ENCODE measurements around the gene TSPEAR.
"Not testable (repeated sequence)": the region's sequence is repeated elsewhere in the genome, so short reads cannot be mapped to it uniquely, and the experiment has no call there.

Gene TSPEAR

GRCh38 chr21:44580231-44580821, 131.0 kb downstream of the TSPEAR start, which contains the start of gene KRTAP10-5:
Gene KRTAP10-5 (minus strand): TSS chr21:44580604. CDS start chr21:44580578, 26 bp downstream.
- not testable (repeated sequence) for DNase-seq

DNA sequence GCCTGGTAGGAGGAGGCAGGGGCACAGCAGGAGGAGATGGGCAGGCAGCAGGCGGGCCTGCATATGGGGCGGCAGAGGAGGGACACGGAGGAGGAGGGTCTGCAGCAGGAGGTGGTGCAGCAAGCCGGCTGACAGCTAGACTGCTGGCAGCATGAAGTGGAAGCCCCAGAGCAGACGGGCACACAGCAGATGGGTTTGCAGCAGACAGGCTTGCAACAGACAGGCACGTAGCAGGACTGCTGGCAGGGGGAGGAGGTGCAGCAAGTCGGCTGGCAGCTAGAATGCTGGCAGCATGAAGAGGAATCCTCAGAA, 131.6 kb downstream of the TSPEAR start:
- no peak for DNase-seq

DNA sequence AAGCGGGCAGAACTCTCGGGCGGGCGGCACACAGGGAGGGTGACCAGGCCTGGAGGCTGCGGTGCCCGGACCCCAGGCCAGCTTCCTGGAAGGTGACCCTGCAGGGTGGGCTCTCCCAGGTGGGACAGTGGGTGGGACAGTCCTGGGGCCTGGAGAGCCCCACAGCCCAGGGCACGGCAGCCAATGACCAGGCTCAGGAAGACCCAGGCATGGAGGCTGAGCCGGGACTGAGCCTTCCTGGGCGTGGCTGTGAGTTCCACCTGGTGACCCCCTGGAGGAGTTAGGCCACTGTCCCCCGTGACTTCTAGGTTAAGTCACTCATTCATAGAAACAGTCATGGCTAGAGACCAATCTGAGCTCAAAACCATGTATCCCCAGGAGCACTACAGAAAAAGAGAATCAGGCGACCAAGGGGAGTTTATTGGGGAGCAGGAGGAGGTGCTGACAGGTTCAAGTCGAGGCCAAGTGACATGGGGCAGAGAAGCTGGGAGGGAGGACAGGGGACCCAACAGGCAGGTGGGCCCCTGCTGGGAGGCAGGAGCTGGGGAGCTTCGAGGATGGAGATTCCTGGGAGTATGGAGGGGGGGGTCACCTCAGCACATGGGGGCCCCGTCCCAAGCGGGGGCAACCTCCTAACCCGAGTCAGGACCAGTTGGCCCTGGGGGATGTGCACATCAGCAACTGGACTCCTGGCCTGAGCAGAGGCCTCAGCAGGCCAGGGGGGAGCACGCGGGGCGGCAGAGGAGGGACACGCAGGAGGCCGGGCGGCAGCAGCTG, 132.1 kb downstream of the TSPEAR start:
- no peak for DNase-seq

GRCh38 chr21:44578371-44579055, 132.9 kb downstream of the TSPEAR start:
- no peak for DNase-seq

GRCh38 chr21:44576025-44576420, 135.3 kb downstream of the TSPEAR start:
- no peak for DNase-seq

DNA sequence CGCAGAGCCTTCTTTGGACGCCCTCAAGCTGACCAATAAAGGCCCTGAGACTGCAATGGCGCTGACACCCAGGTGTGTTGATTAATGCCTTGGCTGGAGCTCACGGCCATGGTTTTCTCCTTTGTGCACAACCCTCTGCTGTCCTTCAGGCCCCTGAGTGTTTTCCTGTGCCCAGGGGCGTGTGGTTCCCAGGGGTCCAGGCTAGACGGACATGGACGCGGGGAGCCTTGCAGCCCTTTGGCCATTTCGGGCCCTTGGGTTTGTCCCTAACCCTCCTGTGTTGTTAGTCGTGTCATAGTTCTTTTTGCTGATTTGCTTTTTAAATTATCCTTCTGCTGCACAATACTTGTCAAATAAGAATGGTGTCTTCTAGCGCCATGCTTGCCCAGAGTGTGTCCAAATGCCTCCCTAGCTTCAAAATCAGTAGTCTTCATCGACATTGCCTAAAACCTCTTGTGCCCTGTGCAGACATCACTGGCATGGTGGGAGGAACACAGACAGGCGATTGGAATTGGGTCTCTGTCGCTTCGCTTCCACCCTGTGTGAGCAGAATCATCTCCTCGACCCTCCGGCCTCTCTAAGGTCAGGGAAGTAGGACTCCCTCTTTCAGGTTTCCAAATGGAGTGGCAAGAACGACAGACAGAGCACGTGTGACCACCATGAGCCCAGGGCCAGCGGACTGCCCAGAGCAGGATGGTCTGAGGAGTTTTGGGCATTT, 135.9 kb downstream of the TSPEAR start:
- DNase-seq, result no peak

GRCh38 chr21:44574457-44575306, 136.7 kb downstream of the TSPEAR start:
- no peak for DNase-seq

GRCh38 chr21:44573630-44574456, 137.5 kb downstream of the TSPEAR start, which contains the start of gene KRTAP10-4:
Gene KRTAP10-4 (plus strand): TSS chr21:44573729. CDS start chr21:44573759, 30 bp downstream.
- not testable (repeated sequence) for DNase-seq

GRCh38 chr21:44572959-44573583, 138.3 kb downstream of the TSPEAR start:
- no peak for DNase-seq

- no peak for DNase-seq
These were observed 139.3 kb downstream of the TSPEAR start for GRCh38 chr21:44571844-44572782.

- no peak for DNase-seq
These were observed 140.1 kb downstream of the TSPEAR start for GRCh38 chr21:44571296-44571695.

- no peak for DNase-seq
These were observed 141.4 kb downstream of the TSPEAR start for GRCh38 chr21:44569861-44570517.

- DNase-seq, result no peak
These were observed 142.5 kb downstream of the TSPEAR start for GRCh38 chr21:44568667-44569556.

- DNase-seq, result no peak
These were observed 143.1 kb downstream of the TSPEAR start for GRCh38 chr21:44568261-44568660.

- DNase-seq, result no peak
These were observed 143.7 kb downstream of the TSPEAR start for GRCh38 chr21:44567481-44568171.

GRCh38 chr21:44566403-44566802, 145.0 kb downstream of the TSPEAR start:
- no peak for DNase-seq

- DNase-seq, result no peak
These were observed 146.3 kb downstream of the TSPEAR start for GRCh38 chr21:44564886-44565598.
